ENCODE data around the gene TNFAIP1. TPM values are rescaled to one million over a fixed set of nuclear protein-coding genes. Genes with fewer than 3 reads are reported as not detected.
A peak's percentile ranks its signal among the peaks of the same experiment; 100 is the strongest.

TNFAIP1 gene
- total RNA-seq, 1 experiment from 2014 or later = 33.4 TPM

- Histone ChIP-seq H3K4me1 (ENCODE audit: control insufficient read depth in 1 of 2, insufficient read depth in 2 of 2, low read length in 2 of 2) (peaks cover 12 to 26% of the 10 kb centered on the region in 2 experiments; a peak in 3 of 4 replicates), H4K20me1 (ENCODE audit: insufficient read depth) (no peaks in the 10 kb centered on the region), H2AFZ (ENCODE audit: low read depth, low read length, poor library complexity, severe bottlenecking) (no peak overlapping the region), H3K9me3 (ENCODE audit: control insufficient read depth in 1 of 2, insufficient read depth in 1 of 2, low read depth in 1 of 2, low read length in 2 of 2) (no peaks in the 10 kb centered on the region), H3K27me3 (ENCODE audit: insufficient read depth, low read length) (no peaks in the 10 kb centered on the region), H3K36me3 (ENCODE audit: control insufficient read depth in 1 of 2, insufficient read depth in 2 of 2, low read length in 2 of 2) (peaks cover 0 to 6% of the 10 kb centered on the region in 2 experiments; a peak in 1 of 4 replicates), H3K27ac (ENCODE audit: low read depth, low read length) (no peak overlapping the region), H3K9me2 (ENCODE audit: insufficient read depth) (no peaks in the 10 kb centered on the region), H3K4me3 (replicated peaks in 1 of 2; ENCODE audit: low read depth in 1 of 2, low read length in 2 of 2) (no peak overlapping the region), H3K4me2 (ENCODE audit: low read length) (no peak overlapping the region), H3K9ac (ENCODE audit: low read length) (no peak overlapping the region), H3K79me2 (ENCODE audit: insufficient read depth, low read length) (peaks cover 20% of the 10 kb centered on the region)
- ChIA-PET CTCF (no interaction called here), POLR2A (no interaction called here), RAD21 (ENCODE audit: low non-redundant PET in 1 of 2, low total read pairs in 2 of 2, uncharacterized antibody in 2 of 2, unreplicated experiment in 2 of 2) (no interaction called here)
- ATAC-seq (no peak), DNase-seq (ENCODE audit: low read depth, low spot score) (no peak)
- TF ChIP-seq EZH2phosphoT487 (IDR thresholded peaks at IDR 0.05; ENCODE audit: borderline replicate concordance) = no peak
- no peak for TF ChIP-seq ZNF274 (IDR thresholded peaks at IDR 0.05; ENCODE audit: low read depth, low read length)
- no peak for TF ChIP-seq SRF (IDR thresholded peaks at IDR 0.05; ENCODE audit: low read depth)
- no peak for TF ChIP-seq POLR2A (IDR thresholded peaks at IDR 0.05; ENCODE audit: borderline replicate concordance, extremely low read depth, insufficient read depth, insufficient read length)
- no peak for TF ChIP-seq CEBPB (IDR thresholded peaks at IDR 0.05; ENCODE audit: low read depth)
- intact Hi-C loops (cut with micrococcal nuclease) = loop anchor here (10.0 kb wide), 1 partner anchor 59 kb away; the partner anchor contains the start of genes SARM1 and VTN
- no TSS peak for BruUV-seq (replicated peaks)
Observed at GRCh38 chr17:28315846-28316705, 19.5 kb upstream of the TNFAIP1 start.

GRCh38 chr17:28317099-28317965 lies 18.2 kb upstream of the TNFAIP1 start:
- peak overlapping the region; percentile 86 to 95; a peak in 2 of 4 replicates for H3K4me3 ChIP-seq (replicated peaks in 1 of 2; ENCODE audit: low read depth in 1 of 2, low read length in 2 of 2)
- ATAC-seq (no peak), DNase-seq (ENCODE audit: low read depth, low spot score) (no peak)
- H3K4me1 ChIP-seq (ENCODE audit: control insufficient read depth in 1 of 2, insufficient read depth in 2 of 2, low read length in 2 of 2) = peaks cover 12 to 26% of the 10 kb centered on the region in 2 experiments; a peak in 3 of 4 replicates
- no peak for TF ChIP-seq EZH2 (IDR thresholded peaks at IDR 0.05)
- no peak for TF ChIP-seq CBX3 (IDR thresholded peaks at IDR 0.05; ENCODE audit: low read depth)
- no peak for TF ChIP-seq EGR1 (IDR thresholded peaks at IDR 0.05; ENCODE audit: low read depth)
- TF ChIP-seq POLR2AphosphoS5 (IDR thresholded peaks at IDR 0.05; ENCODE audit: low read depth, low read length) = no peak
- TF ChIP-seq EZH2phosphoT487 (IDR thresholded peaks at IDR 0.05; ENCODE audit: borderline replicate concordance) = no peak
- TF ChIP-seq, protein P1, sequence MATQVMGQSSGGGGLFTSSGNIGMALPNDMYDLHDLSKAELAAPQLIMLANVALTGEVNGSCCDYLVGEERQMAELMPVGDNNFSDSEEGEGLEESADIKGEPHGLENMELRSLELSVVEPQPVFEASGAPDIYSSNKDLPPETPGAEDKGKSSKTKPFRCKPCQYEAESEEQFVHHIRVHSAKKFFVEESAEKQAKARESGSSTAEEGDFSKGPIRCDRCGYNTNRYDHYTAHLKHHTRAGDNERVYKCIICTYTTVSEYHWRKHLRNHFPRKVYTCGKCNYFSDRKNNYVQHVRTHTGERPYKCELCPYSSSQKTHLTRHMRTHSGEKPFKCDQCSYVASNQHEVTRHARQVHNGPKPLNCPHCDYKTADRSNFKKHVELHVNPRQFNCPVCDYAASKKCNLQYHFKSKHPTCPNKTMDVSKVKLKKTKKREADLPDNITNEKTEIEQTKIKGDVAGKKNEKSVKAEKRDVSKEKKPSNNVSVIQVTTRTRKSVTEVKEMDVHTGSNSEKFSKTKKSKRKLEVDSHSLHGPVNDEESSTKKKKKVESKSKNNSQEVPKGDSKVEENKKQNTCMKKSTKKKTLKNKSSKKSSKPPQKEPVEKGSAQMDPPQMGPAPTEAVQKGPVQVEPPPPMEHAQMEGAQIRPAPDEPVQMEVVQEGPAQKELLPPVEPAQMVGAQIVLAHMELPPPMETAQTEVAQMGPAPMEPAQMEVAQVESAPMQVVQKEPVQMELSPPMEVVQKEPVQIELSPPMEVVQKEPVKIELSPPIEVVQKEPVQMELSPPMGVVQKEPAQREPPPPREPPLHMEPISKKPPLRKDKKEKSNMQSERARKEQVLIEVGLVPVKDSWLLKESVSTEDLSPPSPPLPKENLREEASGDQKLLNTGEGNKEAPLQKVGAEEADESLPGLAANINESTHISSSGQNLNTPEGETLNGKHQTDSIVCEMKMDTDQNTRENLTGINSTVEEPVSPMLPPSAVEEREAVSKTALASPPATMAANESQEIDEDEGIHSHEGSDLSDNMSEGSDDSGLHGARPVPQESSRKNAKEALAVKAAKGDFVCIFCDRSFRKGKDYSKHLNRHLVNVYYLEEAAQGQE (IDR thresholded peaks at IDR 0.05; ENCODE audit: low read depth) = no peak
- no TSS peak for BruUV-seq (replicated peaks)
- intact Hi-C loops (cut with micrococcal nuclease) = loop anchor here (10.0 kb wide), 1 partner anchor 57 kb away; the partner anchor contains the start of genes SARM1 and VTN
- no peaks in the 10 kb centered on the region for H4K20me1 ChIP-seq (ENCODE audit: insufficient read depth)
- no peak overlapping the region for H2AFZ ChIP-seq (ENCODE audit: low read depth, low read length, poor library complexity, severe bottlenecking)
- H3K9me3 ChIP-seq (ENCODE audit: control insufficient read depth in 1 of 2, insufficient read depth in 1 of 2, low read depth in 1 of 2, low read length in 2 of 2) = no peaks in the 10 kb centered on the region
- peak overlapping the region; percentile 91; the same call in 1 of the 2 replicates for H3K9ac ChIP-seq (ENCODE audit: low read length)
- H3K27me3 ChIP-seq (ENCODE audit: insufficient read depth, low read length) = no peaks in the 10 kb centered on the region
- ChIA-PET CTCF (no interaction called here), RAD21 (ENCODE audit: low non-redundant PET in 1 of 2, low total read pairs in 2 of 2, uncharacterized antibody in 2 of 2, unreplicated experiment in 2 of 2) (no interaction called here), POLR2A (interaction anchor here (2.4 kb wide), 1 partner anchor 18 kb away, joined by 8 read pairs; the partner anchor contains the start of genes IFT20 and TNFAIP1)
- H3K79me2 ChIP-seq (ENCODE audit: insufficient read depth, low read length) = peaks cover 33% of the 10 kb centered on the region
- peaks cover 0 to 6% of the 10 kb centered on the region in 2 experiments; a peak in 1 of 4 replicates for H3K36me3 ChIP-seq (ENCODE audit: control insufficient read depth in 1 of 2, insufficient read depth in 2 of 2, low read length in 2 of 2)
- no peaks in the 10 kb centered on the region for H3K9me2 ChIP-seq (ENCODE audit: insufficient read depth)
- peak overlapping the region; percentile 98 for H3K4me2 ChIP-seq (ENCODE audit: low read length)
- no peak overlapping the region for H3K27ac ChIP-seq (ENCODE audit: low read depth, low read length)

Data from HCT116 (cell line).